Neural progenitor cell (in vitro differentiated cells): ENCODE measurements around the gene ADORA1. TPM values are rescaled to one million over a fixed set of nuclear protein-coding genes. Genes with fewer than 3 reads are reported as not detected.
A peak's percentile ranks its signal among the peaks of the same experiment; 100 is the strongest.

ENCODE experiments used
- DNase-seq: peaks from one replicate; pipeline ENCODE4 v3.0.0-alpha.2; 2016; ENCODE audit warnings: low spot score
- H2AFZ ChIP-seq: fragments of 200-600 bp; sonication (generic); replicated peaks from 2 replicates; pipeline ENCODE4 v1.6.1; 2016; ENCODE audit warnings: antibody characterized with exemption
- H3F3A ChIP-seq: fragments of 200-600 bp; sonication (generic); 2 replicates; pipeline ENCODE4 v1.6.1; 2016; ENCODE audit warnings: antibody characterized with exemption, low read depth
- H3K27ac ChIP-seq: fragments of 200-600 bp; sonication (generic); 2 replicates; pipeline ENCODE4 v1.5.1; 2016; ENCODE audit warnings: mild to moderate bottlenecking
- H3K27me3 ChIP-seq: fragments of 200-600 bp; sonication (generic); 2 replicates; pipeline ENCODE4 v1.6.1; 2016; ENCODE audit warnings: mild to moderate bottlenecking, moderate library complexity
- H3K36me3 ChIP-seq: fragments of 200-600 bp; sonication (generic); 2 replicates; pipeline ENCODE4 v1.5.1; 2016
- H3K4me1 ChIP-seq: fragments of 200-600 bp; sonication (generic); 2 replicates; pipeline ENCODE4 v1.6.1; 2016; ENCODE audit warnings: mixed run types
- H3K4me2 ChIP-seq: fragments of 200-600 bp; sonication (generic); 2 replicates; pipeline ENCODE4 v1.6.1; 2016
- H3K4me3 ChIP-seq: fragments of 200-600 bp; sonication (generic); 2 replicates; pipeline ENCODE4 v1.5.1; 2016
- H3K79me2 ChIP-seq: fragments of 200-600 bp; sonication (generic); 2 replicates; pipeline ENCODE4 v1.6.1; 2016; ENCODE audit warnings: low read depth
- H3K9ac ChIP-seq: fragments of 200-600 bp; sonication (generic); 2 replicates; pipeline ENCODE4 v1.6.1; 2016
- H3K9me3 ChIP-seq: fragments of 200-600 bp; sonication (generic); 2 replicates; pipeline ENCODE4 v1.5.1; 2016; ENCODE audit warnings: low read depth
- H4K20me1 ChIP-seq: fragments of 200-600 bp; sonication (generic); 2 replicates; pipeline ENCODE4 v1.6.1; 2016; ENCODE audit warnings: low read depth
- H3K27ac Mint-ChIP-seq: 3 replicates; pipeline ENCODE4 v1.8.0; 2021; ENCODE audit warnings: mixed read lengths
- H3K27me3 Mint-ChIP-seq: 2 replicates; pipeline ENCODE4 v1.8.0; 2022; ENCODE audit warnings: low read depth, mild to moderate bottlenecking, inconsistent platforms, moderate library complexity, mixed read lengths; ENCODE audit not compliant: insufficient read depth
- H3K36me3 Mint-ChIP-seq: 3 replicates; pipeline ENCODE4 v1.8.0; 2021; ENCODE audit warnings: mixed read lengths
- H3K4me1 Mint-ChIP-seq: 3 replicates; pipeline ENCODE4 v1.8.0; 2021; ENCODE audit warnings: mixed read lengths
- H3K4me3 Mint-ChIP-seq: 3 replicates; pipeline ENCODE4 v1.8.0; 2021; ENCODE audit warnings: mild to moderate bottlenecking, moderate library complexity, mixed read lengths
- H3K9me3 Mint-ChIP-seq: 3 replicates; pipeline ENCODE4 v1.8.0; 2020; ENCODE audit warnings: mixed read lengths
- EZH2 ChIP-seq: fragments of 200-600 bp; sonication (generic); IDR thresholded peaks from 2 replicates; pipeline ENCODE4 v1.6.1; 2017; ENCODE audit warnings: antibody characterized with exemption, mild to moderate bottlenecking, moderate library complexity
- EZH2phosphoT487 ChIP-seq: fragments of 200-600 bp; sonication (generic); IDR thresholded peaks from 2 replicates; pipeline ENCODE4 v1.6.1; 2017; ENCODE audit warnings: antibody characterized with exemption
- total RNA-seq: library from RNA; depleted of rRNA; stranded (reverse); fragments of >200 nt; gene quantifications from 2 replicates; pipeline ENCODE4 v1.2.3, GENCODE V29; 2015; ENCODE audit warnings: low replicate concordance
- TF ChIP-seq, protein P1 (sequence below): fragments of 200-600 bp; sonication (generic); IDR thresholded peaks from 2 replicates; pipeline ENCODE4 v1.5.1; 2017; ENCODE audit warnings: antibody characterized with exemption, mild to moderate bottlenecking

The ADORA1 gene
- total RNA-seq, 1 donor from 2014 or later: 1.1 TPM

- Mint-ChIP-seq H3K4me1 (peaks cover 50% of the 10 kb centered on the region), H3K36me3 (no peaks in the 10 kb centered on the region), H3K9me3 (no peaks in the 10 kb centered on the region), H3K27ac (no peak overlapping the region), H3K27me3 (peaks cover 13% of the 10 kb centered on the region), H3K4me3 (no peak overlapping the region)
- Histone ChIP-seq H3K27ac (no peak overlapping the region), H2AFZ (no peak overlapping the region), H3K4me2 (no peak overlapping the region), H3K9me3 (no peaks in the 10 kb centered on the region), H3F3A (peaks cover 20% of the 10 kb centered on the region), H3K4me3 (no peak overlapping the region), H3K4me1 (peaks cover 40% of the 10 kb centered on the region), H3K9ac (no peak overlapping the region), H3K79me2 (no peaks in the 10 kb centered on the region), H4K20me1 (no peaks in the 10 kb centered on the region), H3K27me3 (no peaks in the 10 kb centered on the region), H3K36me3 (no peaks in the 10 kb centered on the region)
- TF ChIP-seq, protein P1, sequence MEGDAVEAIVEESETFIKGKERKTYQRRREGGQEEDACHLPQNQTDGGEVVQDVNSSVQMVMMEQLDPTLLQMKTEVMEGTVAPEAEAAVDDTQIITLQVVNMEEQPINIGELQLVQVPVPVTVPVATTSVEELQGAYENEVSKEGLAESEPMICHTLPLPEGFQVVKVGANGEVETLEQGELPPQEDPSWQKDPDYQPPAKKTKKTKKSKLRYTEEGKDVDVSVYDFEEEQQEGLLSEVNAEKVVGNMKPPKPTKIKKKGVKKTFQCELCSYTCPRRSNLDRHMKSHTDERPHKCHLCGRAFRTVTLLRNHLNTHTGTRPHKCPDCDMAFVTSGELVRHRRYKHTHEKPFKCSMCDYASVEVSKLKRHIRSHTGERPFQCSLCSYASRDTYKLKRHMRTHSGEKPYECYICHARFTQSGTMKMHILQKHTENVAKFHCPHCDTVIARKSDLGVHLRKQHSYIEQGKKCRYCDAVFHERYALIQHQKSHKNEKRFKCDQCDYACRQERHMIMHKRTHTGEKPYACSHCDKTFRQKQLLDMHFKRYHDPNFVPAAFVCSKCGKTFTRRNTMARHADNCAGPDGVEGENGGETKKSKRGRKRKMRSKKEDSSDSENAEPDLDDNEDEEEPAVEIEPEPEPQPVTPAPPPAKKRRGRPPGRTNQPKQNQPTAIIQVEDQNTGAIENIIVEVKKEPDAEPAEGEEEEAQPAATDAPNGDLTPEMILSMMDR: no peak
- TF ChIP-seq EZH2phosphoT487 (no peak), EZH2 (no peak)
- no peak for DNase-seq
These were observed 48.3 kb downstream of the ADORA1 start for GRCh38 chr1:203175827-203176241.

DNA sequence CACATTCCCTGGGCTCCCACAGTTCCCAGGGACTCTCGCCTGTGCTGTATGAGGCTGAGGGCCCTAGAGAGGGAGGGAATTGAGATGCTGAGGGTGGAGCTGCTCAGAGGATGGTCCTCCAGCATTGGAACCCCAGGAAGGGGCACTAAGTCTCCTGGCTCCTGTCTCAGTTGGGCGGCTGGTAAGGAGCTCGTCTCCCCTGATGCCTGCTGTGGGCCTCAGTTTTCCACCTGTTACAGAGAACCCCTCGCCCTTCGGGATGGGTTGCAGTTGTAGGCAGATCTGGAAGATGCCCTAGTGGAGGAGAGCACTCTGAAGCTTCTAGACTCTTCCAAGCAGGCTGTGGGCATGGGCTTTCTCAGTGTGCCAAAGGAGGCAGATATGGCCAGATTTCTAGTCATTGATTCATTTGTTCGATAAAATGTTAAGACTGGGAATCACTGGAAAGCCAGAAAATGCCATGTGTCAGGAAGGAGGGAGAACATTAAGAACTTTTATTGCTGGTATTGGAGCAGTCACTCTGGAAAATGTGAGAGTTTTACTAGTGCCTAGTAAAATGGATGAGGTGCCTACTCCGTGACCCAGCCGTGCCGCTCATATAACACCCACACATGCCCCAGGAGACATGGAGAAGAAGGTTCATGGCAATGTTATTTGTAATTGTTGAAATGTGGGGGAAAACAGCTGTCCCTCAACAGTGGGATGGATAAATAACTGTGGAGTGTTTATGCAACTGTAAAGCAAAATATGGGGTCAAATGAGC lies 48.9 kb downstream of the ADORA1 start:
- Mint-ChIP-seq H3K4me1 (peaks cover 51% of the 10 kb centered on the region), H3K36me3 (no peaks in the 10 kb centered on the region), H3K27ac (peak overlapping the region; percentile 95), H3K9me3 (no peaks in the 10 kb centered on the region), H3K27me3 (peaks cover 12% of the 10 kb centered on the region), H3K4me3 (no peak overlapping the region)
- no peaks in the 10 kb centered on the region for H3K36me3 ChIP-seq
- no peak overlapping the region for H2AFZ ChIP-seq
- TF ChIP-seq, protein P1: no peak
- TF ChIP-seq EZH2phosphoT487 (no peak), EZH2 (no peak)
- H3K27me3 ChIP-seq: no peaks in the 10 kb centered on the region
- no peak for DNase-seq
- peaks cover 22% of the 10 kb centered on the region for H3F3A ChIP-seq
- H4K20me1 ChIP-seq: no peaks in the 10 kb centered on the region
- no peaks in the 10 kb centered on the region for H3K9me3 ChIP-seq
- H3K4me1 ChIP-seq: peaks cover 41% of the 10 kb centered on the region
- H3K4me3 ChIP-seq: no peak overlapping the region
- no peak overlapping the region for H3K9ac ChIP-seq
- no peak overlapping the region for H3K4me2 ChIP-seq
- H3K79me2 ChIP-seq: no peaks in the 10 kb centered on the region
- no peak overlapping the region for H3K27ac ChIP-seq

- Histone ChIP-seq H3K4me1 (peaks cover 46% of the 10 kb centered on the region), H3K4me2 (peak overlapping the region; percentile 46), H4K20me1 (no peaks in the 10 kb centered on the region), H3K79me2 (no peaks in the 10 kb centered on the region), H3K27me3 (no peaks in the 10 kb centered on the region), H3K9me3 (no peaks in the 10 kb centered on the region), H3K36me3 (no peaks in the 10 kb centered on the region), H3K27ac (no peak overlapping the region), H3K4me3 (no peak overlapping the region), H2AFZ (no peak overlapping the region), H3F3A (peaks cover 28% of the 10 kb centered on the region), H3K9ac (no peak overlapping the region)
- no peak overlapping the region for H3K4me3 Mint-ChIP-seq
- H3K27ac Mint-ChIP-seq: peak overlapping the region; percentile 95
- no peak for TF ChIP-seq EZH2
- TF ChIP-seq EZH2phosphoT487: no peak
- TF ChIP-seq, protein P1: no peak
- DNase-seq: no peak
- no peaks in the 10 kb centered on the region for H3K36me3 Mint-ChIP-seq
- H3K27me3 Mint-ChIP-seq: peaks cover 12% of the 10 kb centered on the region
- H3K4me1 Mint-ChIP-seq: peaks cover 55% of the 10 kb centered on the region
- no peaks in the 10 kb centered on the region for H3K9me3 Mint-ChIP-seq
These were observed 49.5 kb downstream of the ADORA1 start for GRCh38 chr1:203177036-203177405.
